ENCODE measurements around the gene RRP15.

- TF ChIP-seq POLR2A (IDR thresholded peaks at IDR 0.05) (no peak), POLR2AphosphoS5 (IDR thresholded peaks at IDR 0.05) (no peak)
- TF ChIP-seq, protein P1, sequence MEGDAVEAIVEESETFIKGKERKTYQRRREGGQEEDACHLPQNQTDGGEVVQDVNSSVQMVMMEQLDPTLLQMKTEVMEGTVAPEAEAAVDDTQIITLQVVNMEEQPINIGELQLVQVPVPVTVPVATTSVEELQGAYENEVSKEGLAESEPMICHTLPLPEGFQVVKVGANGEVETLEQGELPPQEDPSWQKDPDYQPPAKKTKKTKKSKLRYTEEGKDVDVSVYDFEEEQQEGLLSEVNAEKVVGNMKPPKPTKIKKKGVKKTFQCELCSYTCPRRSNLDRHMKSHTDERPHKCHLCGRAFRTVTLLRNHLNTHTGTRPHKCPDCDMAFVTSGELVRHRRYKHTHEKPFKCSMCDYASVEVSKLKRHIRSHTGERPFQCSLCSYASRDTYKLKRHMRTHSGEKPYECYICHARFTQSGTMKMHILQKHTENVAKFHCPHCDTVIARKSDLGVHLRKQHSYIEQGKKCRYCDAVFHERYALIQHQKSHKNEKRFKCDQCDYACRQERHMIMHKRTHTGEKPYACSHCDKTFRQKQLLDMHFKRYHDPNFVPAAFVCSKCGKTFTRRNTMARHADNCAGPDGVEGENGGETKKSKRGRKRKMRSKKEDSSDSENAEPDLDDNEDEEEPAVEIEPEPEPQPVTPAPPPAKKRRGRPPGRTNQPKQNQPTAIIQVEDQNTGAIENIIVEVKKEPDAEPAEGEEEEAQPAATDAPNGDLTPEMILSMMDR (IDR thresholded peaks at IDR 0.05), result no peak
These were observed 37.7 kb downstream of the RRP15 start for GRCh38 chr1:218322762-218323161.

Data from prostate gland (tissue), 2 donors.